ENCODE measurements around the gene GET3. TPM values are rescaled to one million over a fixed set of nuclear protein-coding genes. Genes with fewer than 3 reads are reported as not detected.
"Not testable (repeated sequence)": the region's sequence is repeated elsewhere in the genome, so short reads cannot be mapped to it uniquely, and the experiment has no call there.

Gene GET3
- total RNA-seq, 1 donor from 2014 or later: 66.0 TPM

- no peak for DNase-seq (ENCODE audit: low spot score, unreplicated experiment)
- Mint-ChIP-seq H3K9me3 (ENCODE audit: low read depth) (no peaks in the 10 kb centered on the region), H3K4me3 (ENCODE audit: low read depth) (no peak overlapping the region), H3K4me1 (ENCODE audit: low read depth) (no peaks in the 10 kb centered on the region), H3K36me3 (ENCODE audit: insufficient read depth) (peaks cover 32% of the 10 kb centered on the region), H3K27ac (no peak overlapping the region), H3K27me3 (no peaks in the 10 kb centered on the region)
- TF ChIP-seq CTCF (IDR thresholded peaks at IDR 0.05; ENCODE audit: unreplicated experiment): no peak
Observed at GRCh38 chr19:12705654-12706331, 31.5 kb upstream of the GET3 start.

- Mint-ChIP-seq H3K9me3 (ENCODE audit: low read depth) (no peaks in the 10 kb centered on the region), H3K27ac (no peak overlapping the region), H3K4me3 (ENCODE audit: low read depth) (no peak overlapping the region), H3K27me3 (no peaks in the 10 kb centered on the region), H3K36me3 (ENCODE audit: insufficient read depth) (peaks cover 31% of the 10 kb centered on the region), H3K4me1 (ENCODE audit: low read depth) (no peaks in the 10 kb centered on the region)
- no peak for DNase-seq (ENCODE audit: low spot score, unreplicated experiment)
- no peak for TF ChIP-seq CTCF (IDR thresholded peaks at IDR 0.05; ENCODE audit: unreplicated experiment)
Observed at GRCh38 chr19:12706332-12706718, 31.0 kb upstream of the GET3 start.

- no peak overlapping the region for H3K27ac Mint-ChIP-seq
- DNase-seq (ENCODE audit: low spot score, unreplicated experiment): no peak
- TF ChIP-seq CTCF (IDR thresholded peaks at IDR 0.05; ENCODE audit: unreplicated experiment): no peak
- H3K9me3 Mint-ChIP-seq (ENCODE audit: low read depth): no peaks in the 10 kb centered on the region
- H3K27me3 Mint-ChIP-seq: no peaks in the 10 kb centered on the region
- H3K36me3 Mint-ChIP-seq (ENCODE audit: insufficient read depth): peaks cover 32% of the 10 kb centered on the region
- H3K4me3 Mint-ChIP-seq (ENCODE audit: low read depth): no peak overlapping the region
- no peaks in the 10 kb centered on the region for H3K4me1 Mint-ChIP-seq (ENCODE audit: low read depth)
Observed at GRCh38 chr19:12708641-12709040, 28.7 kb upstream of the GET3 start.

- Mint-ChIP-seq H3K4me1 (ENCODE audit: low read depth) (no peaks in the 10 kb centered on the region), H3K27me3 (no peaks in the 10 kb centered on the region), H3K36me3 (ENCODE audit: insufficient read depth) (peaks cover 32% of the 10 kb centered on the region), H3K4me3 (ENCODE audit: low read depth) (no peak overlapping the region), H3K9me3 (ENCODE audit: low read depth) (no peaks in the 10 kb centered on the region), H3K27ac (no peak overlapping the region)
- TF ChIP-seq CTCF (IDR thresholded peaks at IDR 0.05; ENCODE audit: unreplicated experiment): no peak
- no peak for DNase-seq (ENCODE audit: low spot score, unreplicated experiment)
Observed at GRCh38 chr19:12711187-12711586, 26.1 kb upstream of the GET3 start.

- peaks cover 34% of the 10 kb centered on the region for H3K36me3 Mint-ChIP-seq (ENCODE audit: insufficient read depth)
- not testable (repeated sequence) for H3K4me3 Mint-ChIP-seq (ENCODE audit: low read depth); H3K27ac Mint-ChIP-seq; H3K4me1 Mint-ChIP-seq (ENCODE audit: low read depth); H3K27me3 Mint-ChIP-seq; DNase-seq (ENCODE audit: low spot score, unreplicated experiment); H3K9me3 Mint-ChIP-seq (ENCODE audit: low read depth)
- peak; percentile 47 for TF ChIP-seq CTCF (IDR thresholded peaks at IDR 0.05; ENCODE audit: unreplicated experiment)
Observed at GRCh38 chr19:12712077-12712476, 25.2 kb upstream of the GET3 start.

GRCh38 chr19:12713304-12713703, 24.0 kb upstream of the GET3 start:
- peaks cover 34% of the 10 kb centered on the region for H3K36me3 Mint-ChIP-seq (ENCODE audit: insufficient read depth)
- not testable (repeated sequence) for H3K27me3 Mint-ChIP-seq; H3K4me1 Mint-ChIP-seq (ENCODE audit: low read depth); DNase-seq (ENCODE audit: low spot score, unreplicated experiment); H3K27ac Mint-ChIP-seq; H3K9me3 Mint-ChIP-seq (ENCODE audit: low read depth); H3K4me3 Mint-ChIP-seq (ENCODE audit: low read depth)
